ENCODE data around the gene ZRANB2. TPM values are rescaled to one million over a fixed set of nuclear protein-coding genes. Genes with fewer than 3 reads are reported as not detected.

The ZRANB2 gene
- polyA plus RNA-seq, 10 donors = 76.6 to 152 (median 99.1) TPM

DNA sequence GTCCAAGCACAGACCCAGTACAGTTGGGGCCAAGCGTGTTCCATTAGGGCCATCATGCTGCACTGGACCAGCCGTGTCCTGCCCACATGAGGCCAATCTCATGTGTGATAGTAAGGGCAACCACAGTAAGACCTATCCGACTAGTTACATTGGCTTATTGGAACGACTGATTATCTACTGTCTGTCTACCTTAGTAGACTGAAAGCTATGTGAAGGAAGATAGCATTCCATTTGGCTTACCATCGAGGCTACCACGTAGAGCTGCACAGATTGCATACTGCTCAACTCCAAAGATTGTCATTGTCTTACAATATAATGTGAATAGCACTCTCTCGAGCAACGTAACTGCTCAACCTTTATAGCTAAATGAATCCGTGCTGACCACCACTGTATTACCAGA is 43.8 kb downstream of the ZRANB2 start:
- DNase-seq = no peak

DNA sequence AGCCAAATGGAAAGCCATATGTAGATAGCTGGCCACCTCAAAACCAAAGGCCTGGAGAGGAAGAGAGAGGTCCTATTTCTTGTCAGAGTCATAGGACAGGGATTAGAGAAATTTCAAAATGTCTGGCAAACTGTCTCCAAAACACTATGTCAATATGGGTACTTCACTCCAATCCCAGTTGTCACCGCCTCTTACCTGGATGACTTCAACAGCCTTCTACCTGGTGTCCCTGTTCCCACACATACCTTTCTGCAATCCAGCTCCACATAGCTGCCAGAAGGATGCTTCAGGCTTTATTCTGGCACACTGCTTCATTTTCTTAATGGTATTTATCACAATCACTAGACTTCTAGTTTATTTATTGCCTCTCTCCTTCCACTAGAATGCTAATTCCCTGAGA is 47.7 kb downstream of the ZRANB2 start:
- DNase-seq = no peak

DNA sequence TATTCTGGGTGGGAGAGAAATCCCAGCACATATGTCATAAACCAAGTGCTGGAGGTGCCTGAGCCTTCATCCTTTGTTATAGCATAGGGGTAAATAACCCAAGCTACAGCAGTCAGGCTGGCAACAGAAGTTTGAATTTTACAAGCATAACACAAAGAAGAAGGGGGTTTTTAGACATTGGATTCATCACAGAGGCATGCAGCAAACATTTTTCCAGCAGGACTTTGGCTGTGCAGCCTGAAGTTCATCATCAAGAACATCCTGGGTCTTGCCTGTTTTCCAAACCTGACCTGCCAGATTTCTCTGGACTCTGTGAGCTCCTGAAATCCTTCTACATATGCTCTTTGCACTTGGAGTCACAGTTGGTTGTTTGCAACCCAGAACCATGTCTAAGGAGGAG is 49.4 kb downstream of the ZRANB2 start:
- no peak for DNase-seq

DNA sequence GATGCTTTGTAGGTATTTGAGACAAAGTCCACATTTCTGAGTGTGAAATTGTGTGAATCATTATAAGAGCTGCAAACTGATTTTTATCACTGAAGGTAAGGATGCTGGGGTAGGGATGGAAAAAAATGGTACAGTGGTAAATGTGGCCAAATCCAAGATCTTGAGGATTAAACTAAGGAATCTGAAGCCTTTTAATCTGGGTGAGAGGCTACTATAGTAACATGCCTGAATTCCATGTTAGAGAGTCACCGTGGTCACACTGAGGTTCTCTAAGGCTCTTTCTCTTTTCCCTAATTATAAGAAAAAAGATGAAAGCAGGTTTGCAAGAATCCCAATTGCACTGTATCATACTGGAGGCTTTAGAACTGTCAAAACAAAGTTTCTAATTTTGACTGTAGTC is 50.8 kb downstream of the ZRANB2 start:
- no peak for DNase-seq

DNA sequence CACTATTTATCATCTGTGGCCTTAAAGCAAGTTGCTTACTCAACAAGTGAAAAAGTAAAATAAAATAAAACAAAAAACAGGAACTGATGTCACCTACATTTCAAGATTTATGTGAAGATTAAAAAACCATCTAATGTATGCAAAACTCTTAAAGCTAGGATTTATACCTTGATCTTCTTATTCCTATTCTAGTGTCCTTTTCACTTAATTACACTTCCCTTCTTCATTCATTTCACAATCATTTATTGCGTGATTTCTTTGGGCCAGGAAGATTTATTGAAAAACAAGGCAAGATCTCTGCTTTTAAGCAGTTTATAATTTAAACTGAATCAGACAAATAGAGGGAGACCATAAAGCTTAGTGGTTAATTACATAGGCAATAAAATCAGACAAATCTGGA is 51.9 kb downstream of the ZRANB2 start:
- DNase-seq = no peak

DNA sequence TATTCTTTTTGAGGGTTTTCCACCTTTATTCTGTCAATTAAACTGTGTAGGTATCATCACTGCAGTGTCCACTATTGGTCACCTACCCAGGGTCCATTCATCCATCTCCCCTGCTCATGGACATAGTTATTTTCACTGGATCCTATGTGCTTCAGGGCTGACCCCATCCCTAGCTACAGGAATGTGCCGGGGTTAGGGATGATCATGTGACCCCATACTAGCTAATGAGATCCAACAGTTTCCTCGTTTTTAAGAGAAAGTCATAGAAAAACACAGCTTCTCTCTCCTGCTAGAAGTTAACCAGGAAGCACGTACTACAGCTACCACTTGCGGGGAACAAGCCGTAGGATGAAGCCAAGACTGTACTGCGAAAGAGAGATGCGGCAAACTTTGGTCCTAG is 52.8 kb downstream of the ZRANB2 start:
- no peak for DNase-seq

DNA sequence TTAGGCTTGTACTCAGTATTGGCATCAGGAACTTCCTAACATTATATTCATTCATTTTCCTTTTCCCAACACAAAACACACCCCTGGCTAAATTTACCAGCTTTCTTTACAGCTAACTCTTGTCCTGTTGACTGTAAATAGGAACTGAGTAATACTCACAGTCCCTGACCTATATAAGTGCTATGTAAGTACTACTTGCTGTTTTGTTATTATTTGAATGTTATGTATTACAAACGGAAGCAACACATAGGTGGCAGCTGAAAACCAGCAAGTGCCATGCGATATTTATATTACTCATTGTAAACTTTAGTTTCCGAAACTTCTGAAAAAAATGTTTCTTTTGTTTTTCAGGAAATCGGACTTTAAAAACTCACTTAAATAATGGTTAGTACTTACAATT is 54.7 kb downstream of the ZRANB2 start:
- DNase-seq = no peak

DNA sequence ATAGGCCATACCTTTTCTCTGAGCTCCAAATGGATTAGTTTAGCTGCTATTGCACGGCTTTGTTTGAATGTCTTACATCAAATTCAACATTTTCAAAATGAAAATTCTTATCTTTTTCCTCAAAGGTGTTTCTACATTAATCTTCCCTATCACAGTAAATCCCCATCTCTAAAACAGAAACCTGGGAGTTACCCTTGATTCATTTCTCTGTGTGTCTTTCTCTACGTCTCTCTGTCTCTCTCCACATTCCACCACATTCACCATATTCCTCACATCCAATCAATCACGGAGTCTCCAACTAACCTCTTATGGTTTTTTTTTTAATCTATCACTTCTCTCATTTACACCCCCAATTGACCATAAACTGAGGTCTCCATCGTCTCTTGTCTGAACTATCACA is 57.3 kb downstream of the ZRANB2 start:
- no peak for DNase-seq

DNA sequence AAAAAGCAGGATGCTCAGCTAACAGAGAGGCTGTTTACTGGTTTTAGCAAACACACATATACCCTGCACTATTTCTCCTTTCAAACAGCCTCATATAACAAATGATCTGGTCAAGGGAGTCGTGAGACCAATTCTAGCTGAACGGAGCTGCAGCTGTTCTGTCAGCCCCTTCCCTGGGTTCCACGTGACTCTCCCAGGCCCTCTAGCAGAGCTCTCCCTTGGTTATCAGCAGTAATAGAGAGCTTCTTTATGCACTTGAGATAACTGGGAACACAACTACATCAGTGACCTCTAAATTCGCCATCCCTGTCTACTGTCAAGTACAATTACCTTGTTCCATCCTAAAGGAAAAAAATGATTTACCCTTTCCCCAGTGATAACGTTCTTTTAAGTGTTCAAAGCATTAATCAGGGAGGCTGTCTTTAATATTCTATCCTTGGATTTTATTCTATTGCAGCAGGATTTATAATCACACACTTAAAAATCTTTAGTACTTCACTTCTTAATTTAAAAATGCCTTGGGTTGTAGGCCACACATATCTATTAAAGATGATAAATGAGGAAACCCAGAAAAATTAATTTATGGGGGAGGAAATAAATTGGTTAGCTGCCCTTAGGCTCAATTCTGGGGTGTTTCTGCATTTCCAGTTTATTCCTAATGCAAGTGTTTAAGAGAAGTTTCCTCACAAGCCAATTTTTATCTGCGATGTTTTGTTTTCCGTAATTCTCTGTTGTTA is 61.4 kb downstream of the ZRANB2 start:
- DNase-seq = peak in 1 of 3 donors; percentile 12

DNA sequence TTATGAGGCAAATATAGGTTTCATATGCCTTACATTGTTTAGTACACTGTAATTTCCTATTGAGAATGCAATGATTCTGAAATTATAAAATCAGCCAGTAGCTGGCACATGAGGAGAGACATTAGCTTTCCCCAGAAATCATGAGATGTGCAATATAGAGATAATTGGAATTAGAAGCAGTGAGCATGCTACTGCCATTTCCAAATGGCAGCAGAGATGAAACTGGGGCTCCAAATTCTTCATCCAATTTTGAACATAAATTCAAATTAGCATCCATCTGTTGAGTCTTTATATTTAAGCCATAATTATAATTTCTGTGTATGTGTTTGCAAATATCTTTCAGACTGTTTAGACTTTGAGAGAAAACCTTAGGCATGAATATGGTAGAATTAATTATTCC is 62.0 kb downstream of the ZRANB2 start:
- no peak for DNase-seq

DNA sequence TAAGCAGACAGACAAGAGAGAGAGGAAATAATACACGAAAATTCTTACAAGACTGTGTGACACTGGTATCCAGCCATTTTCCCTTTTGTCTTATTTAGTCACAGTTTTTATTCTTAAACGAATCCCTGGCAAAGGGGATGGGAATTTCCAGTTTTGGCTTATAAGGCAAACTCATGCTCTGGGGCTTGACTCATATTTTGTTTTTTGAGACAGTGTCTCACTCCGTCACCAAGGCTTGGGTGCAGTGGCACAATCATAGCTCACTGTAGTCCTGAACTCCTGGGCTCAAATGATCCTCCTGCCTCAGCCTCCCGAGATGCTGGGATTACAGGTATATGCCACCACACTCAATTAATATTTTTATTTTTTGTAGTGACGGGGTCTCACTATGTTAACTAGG is 65.1 kb downstream of the ZRANB2 start:
- DNase-seq = no peak

DNA sequence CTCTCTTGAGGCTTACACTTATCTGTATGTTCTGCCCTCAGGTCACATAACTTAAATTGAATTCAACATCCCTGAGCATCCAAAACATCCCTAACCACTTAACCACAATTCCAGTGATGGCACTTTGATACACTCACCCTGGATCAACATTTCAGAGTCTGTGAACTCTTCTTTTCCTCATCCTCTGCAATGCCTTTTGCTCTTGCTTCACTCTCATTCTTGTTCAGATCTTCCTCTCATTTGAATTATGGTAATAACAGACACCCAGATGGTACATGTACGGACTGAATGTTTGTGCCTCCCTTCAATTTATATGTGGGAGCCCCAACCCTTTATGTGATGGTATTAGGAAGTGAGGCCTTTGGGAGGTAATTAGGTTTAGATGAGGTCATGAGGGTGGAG is 66.7 kb downstream of the ZRANB2 start:
- DNase-seq = peak in 1 of 3 donors; percentile 11

Other genes starting within 250 kb of the ZRANB2 start
- gene PTGER3, start 33.2 kb downstream of the ZRANB2 start, polyA plus RNA-seq (ENCODE audit: insufficient read length in 10 of 10) = 1 to 10 TPM in 7 of 10 donors, under 1 TPM in 3; 0.69 to 4.4 (median 1.8) TPM